ENCODE measurements around the gene ABTB2.

ABTB2 gene

GRCh38 chr11:34245041-34245440 lies 112.8 kb downstream of the ABTB2 start:
- no peaks in the 10 kb centered on the region for H3K27me3 ChIP-seq (replicated peaks)
- H3K27ac ChIP-seq, result no peak overlapping the region
- in situ Hi-C loops (cut with HindIII; ENCODE audit: low pct_ligation_motif_present, low sequenced_read_pairs), result no loop called here
- no peak for TF ChIP-seq CTCF (IDR thresholded peaks at IDR 0.05; ENCODE audit: low read depth, low read length, missing control alignments)
- H3K4me3 ChIP-seq (ENCODE audit: low read depth, low read length), result no peak overlapping the region
- no peak for DNase-seq
- no peaks in the 10 kb centered on the region for H3K36me3 ChIP-seq (replicated peaks)

- H3K4me3 ChIP-seq (ENCODE audit: low read depth, low read length), result no peak overlapping the region
- H3K36me3 ChIP-seq (replicated peaks), result no peaks in the 10 kb centered on the region
- peak overlapping the region; percentile 18 for H3K27ac ChIP-seq
- H3K27me3 ChIP-seq (replicated peaks), result no peaks in the 10 kb centered on the region
- no peak for TF ChIP-seq CTCF (IDR thresholded peaks at IDR 0.05; ENCODE audit: low read depth, low read length, missing control alignments)
- in situ Hi-C loops (cut with HindIII; ENCODE audit: low pct_ligation_motif_present, low sequenced_read_pairs), result no loop called here
- peak; percentile 69 for DNase-seq
Measured at GRCh38 chr11:34243600-34244464, 114.0 kb downstream of the ABTB2 start.

- no peaks in the 10 kb centered on the region for H3K36me3 ChIP-seq (replicated peaks)
- no peak overlapping the region for H3K4me3 ChIP-seq (ENCODE audit: low read depth, low read length)
- H3K27ac ChIP-seq, result no peak overlapping the region
- no peak for DNase-seq
- in situ Hi-C loops (cut with HindIII; ENCODE audit: low pct_ligation_motif_present, low sequenced_read_pairs), result no loop called here
- H3K27me3 ChIP-seq (replicated peaks), result no peaks in the 10 kb centered on the region
- TF ChIP-seq CTCF (IDR thresholded peaks at IDR 0.05; ENCODE audit: low read depth, low read length, missing control alignments), result no peak
Measured at GRCh38 chr11:34242037-34242625, 115.7 kb downstream of the ABTB2 start.

- no peaks in the 10 kb centered on the region for H3K27me3 ChIP-seq (replicated peaks)
- TF ChIP-seq CTCF (IDR thresholded peaks at IDR 0.05; ENCODE audit: low read depth, low read length, missing control alignments), result no peak
Measured at GRCh38 chr11:34240150-34240494, 117.7 kb downstream of the ABTB2 start.

GRCh38 chr11:34239465-34240149 lies 118.2 kb downstream of the ABTB2 start:
- no peak for DNase-seq
- no peak overlapping the region for H3K27ac ChIP-seq
- H3K27me3 ChIP-seq (replicated peaks), result no peaks in the 10 kb centered on the region
- in situ Hi-C loops (cut with HindIII; ENCODE audit: low pct_ligation_motif_present, low sequenced_read_pairs), result no loop called here
- H3K36me3 ChIP-seq (replicated peaks), result no peaks in the 10 kb centered on the region
- TF ChIP-seq CTCF (IDR thresholded peaks at IDR 0.05; ENCODE audit: low read depth, low read length, missing control alignments), result no peak
- no peak overlapping the region for H3K4me3 ChIP-seq (ENCODE audit: low read depth, low read length)

More at GRCh38 chr11:34240150-34240494, 117.7 kb downstream of the ABTB2 start:
- DNase-seq, result no peak
- Histone ChIP-seq H3K36me3 (replicated peaks) (no peaks in the 10 kb centered on the region), H3K4me3 (ENCODE audit: low read depth, low read length) (no peak overlapping the region), H3K27ac (no peak overlapping the region)
- in situ Hi-C loops (cut with HindIII; ENCODE audit: low pct_ligation_motif_present, low sequenced_read_pairs), result no loop called here

Data from brain microvascular endothelial cell (primary cell).